Gastrocnemius medialis (tissue), 4 donors: ENCODE data around the gene GDF9. TPM values are rescaled to one million over a fixed set of nuclear protein-coding genes. Genes with fewer than 3 reads are reported as not detected.

ENCODE experiments used
- ATAC-seq, 2 donors: fragments of 150-250 bp; one replicate each; pipeline ENCODE4 v1.9.1; 2016
- DNase-seq, 2 donors: peaks; one replicate each; pipeline ENCODE4 v3.0.0-alpha.2; 2019
- H3K27ac ChIP-seq, 4 donors: fragments of 200-600 bp; sonication (generic); 1 replicate in 1 of 4; 2 replicates in 3 of 4; pipeline ENCODE4 v1.5.1; 2016 to 2018; ENCODE audit warnings: mild to moderate bottlenecking in 2 of 4, moderate library complexity in 1 of 4
- H3K27me3 ChIP-seq, 3 donors: fragments of 200-600 bp; sonication (generic) in 2 of 3; 1 replicate in 1 of 3; 2 replicates in 2 of 3; pipeline versions ENCODE4 v1.5.1 to v1.6.0; 2016 to 2019; ENCODE audit warnings: mild to moderate bottlenecking in 1 of 3, moderate library complexity in 1 of 3
- H3K36me3 ChIP-seq, 2 donors: fragments of 200-600 bp; sonication (generic) in 1 of 2; one replicate each; pipeline ENCODE4 v1.5.1; 2017 to 2018
- H3K4me1 ChIP-seq, 2 donors: fragments of 200-600 bp; sonication (generic) in 1 of 2; one replicate each; pipeline ENCODE4 v1.5.1; 2016 to 2017; ENCODE audit warnings: mild to moderate bottlenecking in 2 of 2
- H3K4me3 ChIP-seq, 4 donors: fragments of 200-600 bp; sonication (generic) in 3 of 4; 1 replicate in 1 of 4; 2 replicates in 3 of 4; pipeline ENCODE4 v1.5.1; 2016 to 2019; ENCODE audit warnings: mild to moderate bottlenecking in 2 of 4
- H3K9me3 ChIP-seq, 3 donors: fragments of 200-600 bp; sonication (generic) in 2 of 3; 1 replicate in 1 of 3; 2 replicates in 2 of 3; pipeline ENCODE4 v1.5.1; 2016 to 2019
- CTCF ChIP-seq, 5 experiments: fragments of 450-650 bp in 3 of 5; fragments of 200-600 bp in 2 of 5; sonication (generic) in 2 of 5; IDR thresholded peaks in 4 of 5; conservative IDR thresholded peaks in 1 of 5; 1 replicate in 4 of 5; 2 replicates in 1 of 5; pipeline ENCODE4 v1.5.1; 2016 to 2019; ENCODE audit warnings: antibody characterized with exemption in 5 of 5, mild to moderate bottlenecking in 3 of 5, moderate library complexity in 3 of 5
- POLR2A ChIP-seq, 2 donors: fragments of 450-650 bp; IDR thresholded peaks; one replicate each; pipeline ENCODE4 v1.6.1; 2017; ENCODE audit warnings: antibody characterized with exemption in 2 of 2, mild to moderate bottlenecking in 2 of 2, moderate library complexity in 2 of 2
- in situ Hi-C, 4 donors: fragments of 200-750 bp; cut with MboI; loops; one replicate each; pipeline versions ENCODE4 v1.15.0 to v1.8.0; 2017; ENCODE audit warnings: low sequenced_read_pairs in 4 of 4
- intact Hi-C: fragments of 100-400 bp; cut with DNase I; formaldehyde crosslinking; loops from one replicate; pipeline ENCODE4 v1.15.1; 2023; ENCODE audit warnings: low total_unique reads
- total RNA-seq, 4 donors: library from RNA; depleted of rRNA; stranded (reverse); fragments of >200 nt; gene quantifications; one replicate each; pipeline versions ENCODE4 v1.1.0 to v1.2.3, GENCODE V29; 2016

Gene GDF9
- total RNA-seq, 4 donors from 2014 or later: 0.13 to 2.5 (median 0.46) TPM; not detected in 1

- H3K27ac ChIP-seq: no peak overlapping the region
- peaks cover 0 to 10% of the 10 kb centered on the region in 2 donors for H3K4me1 ChIP-seq
- in situ Hi-C loops (loop anchor here in 2 of 4 donors (25.0 kb wide), 1 partner anchor 275 kb away; the partner anchor contains the start of gene IL5 (in 2 of the 2)), intact Hi-C loops (no loop called here)
- DNase-seq (no peak), ATAC-seq (no peak)
- TF ChIP-seq POLR2A (IDR thresholded peaks at IDR 0.05) (no peak), CTCF (IDR thresholded peaks at IDR 0.05 in 4 of 5, conservative IDR thresholded peaks at IDR 0.05 in 1 of 5) (no peak)
- H3K27me3 ChIP-seq: peaks cover 29 to 43% (median 38%) of the 10 kb centered on the region in 3 donors
- peak overlapping the region in 1 of 4 donors; percentile 43 for H3K4me3 ChIP-seq
- no peaks in the 10 kb centered on the region for H3K36me3 ChIP-seq
- no peaks in the 10 kb centered on the region for H3K9me3 ChIP-seq
These were observed 54.0 kb downstream of the GDF9 start for GRCh38 chr5:132812123-132812765.

Other genes starting within 250 kb of the GDF9 start
- gene IL13, start 208.3 kb downstream of the GDF9 start, total RNA-seq: not detected
- not detected for gene IL4, start 192.5 kb downstream of the GDF9 start, total RNA-seq
- gene KIF3A, start 128.9 kb downstream of the GDF9 start, total RNA-seq: 1 to 10 TPM; 2.5 to 4.2 (median 3.4) TPM
- gene CCNI2, start 119.0 kb downstream of the GDF9 start, total RNA-seq: not detected
- 1 to 10 TPM; 5.2 to 7.9 (median 6.8) TPM for gene SEPTIN8, start 89.2 kb downstream of the GDF9 start, total RNA-seq
- under 1 TPM in 1 of 4 donors, not detected in 3; 0.27 TPM for gene SOWAHA, start 53.2 kb downstream of the GDF9 start, total RNA-seq
- gene SHROOM1, start 35.8 kb downstream of the GDF9 start, total RNA-seq: 1 to 10 TPM in 3 of 4 donors, under 1 TPM in 1; 0.61 to 6.0 (median 2.0) TPM
- gene UQCRQ, start 173 bp upstream of the GDF9 start, total RNA-seq: 100 to 1,000 TPM; 273 to 566 (median 326) TPM
- gene LEAP2, start 7.2 kb upstream of the GDF9 start, total RNA-seq: 1 to 10 TPM in 2 of 4 donors, under 1 TPM in 2; 0.52 to 3.3 (median 0.88) TPM
- 100 to 1,000 TPM in 1 of 4 donors, 10 to 100 TPM in 3; 36.7 to 153 (median 67.5) TPM for gene AFF4, start 97.2 kb upstream of the GDF9 start, total RNA-seq
- 10 to 100 TPM in 3 of 4 donors, 1 to 10 TPM in 1; 8.9 to 28.9 (median 18.5) TPM for gene ZCCHC10, start 160.1 kb upstream of the GDF9 start, total RNA-seq
- 10 to 100 TPM; 62.6 to 96.4 (median 74.1) TPM for gene HSPA4, start 185.5 kb upstream of the GDF9 start, total RNA-seq